ENCODE measurements around the gene CDK5. TPM values are rescaled to one million over a fixed set of nuclear protein-coding genes. Genes with fewer than 3 reads are reported as not detected.

Gene CDK5
- total and polyA plus RNA-seq, 2 of the 13 experiments (the other 11 are each of a cell fraction or from before 2014, with no cell fraction given), result 16.4 to 21.3 TPM

DNA sequence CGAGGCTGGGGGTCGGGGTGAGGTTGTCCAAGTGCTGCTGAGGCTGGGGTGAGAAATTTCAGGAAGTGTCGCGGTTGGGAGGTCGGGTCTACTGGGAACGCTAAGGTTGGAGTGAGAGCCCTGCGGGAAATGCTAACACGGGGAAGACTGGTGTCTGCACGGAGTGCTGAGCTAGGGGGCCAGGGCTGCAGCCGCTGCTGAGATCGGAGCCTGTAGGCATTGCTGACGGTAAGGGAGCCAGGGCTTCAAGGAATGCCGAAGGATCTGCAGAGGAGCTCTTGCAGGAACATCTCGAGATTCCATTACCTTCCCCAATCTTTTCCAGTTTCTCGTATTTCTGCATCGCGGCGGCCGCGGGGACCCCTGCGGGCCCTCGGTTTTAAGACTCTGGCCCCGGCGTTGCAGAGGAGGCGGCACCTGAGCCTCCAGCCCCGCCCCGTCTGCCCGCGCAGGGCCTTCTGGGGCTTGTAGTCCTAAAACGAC lies at the start of gene CDK5 (continued):
- TF ChIP-seq, protein P1, sequence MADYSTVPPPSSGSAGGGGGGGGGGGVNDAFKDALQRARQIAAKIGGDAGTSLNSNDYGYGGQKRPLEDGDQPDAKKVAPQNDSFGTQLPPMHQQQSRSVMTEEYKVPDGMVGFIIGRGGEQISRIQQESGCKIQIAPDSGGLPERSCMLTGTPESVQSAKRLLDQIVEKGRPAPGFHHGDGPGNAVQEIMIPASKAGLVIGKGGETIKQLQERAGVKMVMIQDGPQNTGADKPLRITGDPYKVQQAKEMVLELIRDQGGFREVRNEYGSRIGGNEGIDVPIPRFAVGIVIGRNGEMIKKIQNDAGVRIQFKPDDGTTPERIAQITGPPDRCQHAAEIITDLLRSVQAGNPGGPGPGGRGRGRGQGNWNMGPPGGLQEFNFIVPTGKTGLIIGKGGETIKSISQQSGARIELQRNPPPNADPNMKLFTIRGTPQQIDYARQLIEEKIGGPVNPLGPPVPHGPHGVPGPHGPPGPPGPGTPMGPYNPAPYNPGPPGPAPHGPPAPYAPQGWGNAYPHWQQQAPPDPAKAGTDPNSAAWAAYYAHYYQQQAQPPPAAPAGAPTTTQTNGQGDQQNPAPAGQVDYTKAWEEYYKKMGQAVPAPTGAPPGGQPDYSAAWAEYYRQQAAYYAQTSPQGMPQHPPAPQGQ (CRISPR knock-in tag; IDR thresholded peaks at IDR 0.05; ENCODE audit: borderline replicate concordance), result no peak
- TF ChIP-seq FOXM1 (CRISPR knock-in tag; IDR thresholded peaks at IDR 0.05) (no peak), ZNF296 (CRISPR knock-in tag; conservative IDR thresholded peaks at IDR 0.05) (no peak), ZNF180 (CRISPR knock-in tag; IDR thresholded peaks at IDR 0.05; ENCODE audit: borderline replicate concordance, low read depth) (no peak), HNRNPL (IDR thresholded peaks at IDR 0.05; ENCODE audit: low read depth, low read length) (0 out of 2 replicates have a peak, but pooled peaks have one; percentile 14), TEAD2 (CRISPR knock-in tag; IDR thresholded peaks at IDR 0.05) (no peak), ZFP36L2 (CRISPR knock-in tag; IDR thresholded peaks at IDR 0.05) (no peak), KLF6 (CRISPR knock-in tag; IDR thresholded peaks at IDR 0.05) (no peak; the same call in 1 of the 2 replicates)
- TF ChIP-seq, protein P2, sequence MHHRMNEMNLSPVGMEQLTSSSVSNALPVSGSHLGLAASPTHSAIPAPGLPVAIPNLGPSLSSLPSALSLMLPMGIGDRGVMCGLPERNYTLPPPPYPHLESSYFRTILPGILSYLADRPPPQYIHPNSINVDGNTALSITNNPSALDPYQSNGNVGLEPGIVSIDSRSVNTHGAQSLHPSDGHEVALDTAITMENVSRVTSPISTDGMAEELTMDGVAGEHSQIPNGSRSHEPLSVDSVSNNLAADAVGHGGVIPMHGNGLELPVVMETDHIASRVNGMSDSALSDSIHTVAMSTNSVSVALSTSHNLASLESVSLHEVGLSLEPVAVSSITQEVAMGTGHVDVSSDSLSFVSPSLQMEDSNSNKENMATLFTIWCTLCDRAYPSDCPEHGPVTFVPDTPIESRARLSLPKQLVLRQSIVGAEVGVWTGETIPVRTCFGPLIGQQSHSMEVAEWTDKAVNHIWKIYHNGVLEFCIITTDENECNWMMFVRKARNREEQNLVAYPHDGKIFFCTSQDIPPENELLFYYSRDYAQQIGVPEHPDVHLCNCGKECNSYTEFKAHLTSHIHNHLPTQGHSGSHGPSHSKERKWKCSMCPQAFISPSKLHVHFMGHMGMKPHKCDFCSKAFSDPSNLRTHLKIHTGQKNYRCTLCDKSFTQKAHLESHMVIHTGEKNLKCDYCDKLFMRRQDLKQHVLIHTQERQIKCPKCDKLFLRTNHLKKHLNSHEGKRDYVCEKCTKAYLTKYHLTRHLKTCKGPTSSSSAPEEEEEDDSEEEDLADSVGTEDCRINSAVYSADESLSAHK (CRISPR knock-in tag; IDR thresholded peaks at IDR 0.05; ENCODE audit: borderline replicate concordance), result no peak
- TF ChIP-seq, protein P3, sequence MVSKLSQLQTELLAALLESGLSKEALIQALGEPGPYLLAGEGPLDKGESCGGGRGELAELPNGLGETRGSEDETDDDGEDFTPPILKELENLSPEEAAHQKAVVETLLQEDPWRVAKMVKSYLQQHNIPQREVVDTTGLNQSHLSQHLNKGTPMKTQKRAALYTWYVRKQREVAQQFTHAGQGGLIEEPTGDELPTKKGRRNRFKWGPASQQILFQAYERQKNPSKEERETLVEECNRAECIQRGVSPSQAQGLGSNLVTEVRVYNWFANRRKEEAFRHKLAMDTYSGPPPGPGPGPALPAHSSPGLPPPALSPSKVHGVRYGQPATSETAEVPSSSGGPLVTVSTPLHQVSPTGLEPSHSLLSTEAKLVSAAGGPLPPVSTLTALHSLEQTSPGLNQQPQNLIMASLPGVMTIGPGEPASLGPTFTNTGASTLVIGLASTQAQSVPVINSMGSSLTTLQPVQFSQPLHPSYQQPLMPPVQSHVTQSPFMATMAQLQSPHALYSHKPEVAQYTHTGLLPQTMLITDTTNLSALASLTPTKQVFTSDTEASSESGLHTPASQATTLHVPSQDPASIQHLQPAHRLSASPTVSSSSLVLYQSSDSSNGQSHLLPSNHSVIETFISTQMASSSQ (IDR thresholded peaks at IDR 0.05; ENCODE audit: low read depth), result no peak
- TF ChIP-seq, protein P3 (CRISPR knock-in tag; IDR thresholded peaks at IDR 0.05; ENCODE audit: borderline replicate concordance), result no peak
- TF ChIP-seq, protein P4, sequence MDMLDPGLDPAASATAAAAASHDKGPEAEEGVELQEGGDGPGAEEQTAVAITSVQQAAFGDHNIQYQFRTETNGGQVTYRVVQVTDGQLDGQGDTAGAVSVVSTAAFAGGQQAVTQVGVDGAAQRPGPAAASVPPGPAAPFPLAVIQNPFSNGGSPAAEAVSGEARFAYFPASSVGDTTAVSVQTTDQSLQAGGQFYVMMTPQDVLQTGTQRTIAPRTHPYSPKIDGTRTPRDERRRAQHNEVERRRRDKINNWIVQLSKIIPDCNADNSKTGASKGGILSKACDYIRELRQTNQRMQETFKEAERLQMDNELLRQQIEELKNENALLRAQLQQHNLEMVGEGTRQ (IDR thresholded peaks at IDR 0.05; ENCODE audit: low read depth, low read length), result no peak
- TF ChIP-seq, protein P4 (CRISPR knock-in tag; IDR thresholded peaks at IDR 0.05; ENCODE audit: borderline replicate concordance), result no peak
- TF ChIP-seq, protein P5, sequence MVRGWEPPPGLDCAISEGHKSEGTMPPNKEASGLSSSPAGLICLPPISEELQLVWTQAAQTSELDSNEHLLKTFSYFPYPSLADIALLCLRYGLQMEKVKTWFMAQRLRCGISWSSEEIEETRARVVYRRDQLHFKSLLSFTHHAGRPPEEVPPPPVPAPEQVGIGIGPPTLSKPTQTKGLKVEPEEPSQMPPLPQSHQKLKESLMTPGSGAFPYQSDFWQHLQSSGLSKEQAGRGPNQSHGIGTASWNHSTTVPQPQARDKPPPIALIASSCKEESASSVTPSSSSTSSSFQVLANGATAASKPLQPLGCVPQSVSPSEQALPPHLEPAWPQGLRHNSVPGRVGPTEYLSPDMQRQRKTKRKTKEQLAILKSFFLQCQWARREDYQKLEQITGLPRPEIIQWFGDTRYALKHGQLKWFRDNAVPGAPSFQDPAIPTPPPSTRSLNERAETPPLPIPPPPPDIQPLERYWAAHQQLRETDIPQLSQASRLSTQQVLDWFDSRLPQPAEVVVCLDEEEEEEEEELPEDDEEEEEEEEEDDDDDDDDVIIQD (CRISPR knock-in tag; IDR thresholded peaks at IDR 0.05; ENCODE audit: low read depth), result no peak
- TF ChIP-seq, protein P6, sequence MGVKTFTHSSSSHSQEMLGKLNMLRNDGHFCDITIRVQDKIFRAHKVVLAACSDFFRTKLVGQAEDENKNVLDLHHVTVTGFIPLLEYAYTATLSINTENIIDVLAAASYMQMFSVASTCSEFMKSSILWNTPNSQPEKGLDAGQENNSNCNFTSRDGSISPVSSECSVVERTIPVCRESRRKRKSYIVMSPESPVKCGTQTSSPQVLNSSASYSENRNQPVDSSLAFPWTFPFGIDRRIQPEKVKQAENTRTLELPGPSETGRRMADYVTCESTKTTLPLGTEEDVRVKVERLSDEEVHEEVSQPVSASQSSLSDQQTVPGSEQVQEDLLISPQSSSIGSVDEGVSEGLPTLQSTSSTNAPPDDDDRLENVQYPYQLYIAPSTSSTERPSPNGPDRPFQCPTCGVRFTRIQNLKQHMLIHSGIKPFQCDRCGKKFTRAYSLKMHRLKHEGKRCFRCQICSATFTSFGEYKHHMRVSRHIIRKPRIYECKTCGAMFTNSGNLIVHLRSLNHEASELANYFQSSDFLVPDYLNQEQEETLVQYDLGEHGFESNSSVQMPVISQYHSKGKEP (CRISPR knock-in tag; IDR thresholded peaks at IDR 0.05), result no peak

Measured in HepG2 (cell line).